Omental fat pad (tissue), 4 donors: ENCODE data around the gene ABCB9. TPM values are rescaled to one million over a fixed set of nuclear protein-coding genes. Genes with fewer than 3 reads are reported as not detected.

Source experiments
- ATAC-seq: fragments of 150-250 bp; one replicate; pipeline ENCODE4 v1.9.1; 2016; ENCODE audit warnings: mild to moderate bottlenecking, moderate library complexity; ENCODE audit not compliant: low FRiP score
- DNase-seq: peaks from one replicate; pipeline ENCODE4 v3.0.0-alpha.2; 2019; ENCODE audit warnings: low spot score
- small RNA-seq: library from RNA; depleted of rRNA; stranded (forward); fragments of <200 nt; gene quantifications from one replicate; pipeline ENCODE3, GENCODE V24; 2016
- total RNA-seq, 4 donors: library from RNA; depleted of rRNA; stranded (reverse); fragments of >200 nt; gene quantifications; one replicate each; pipeline ENCODE4 v1.1.0, GENCODE V29; 2016
- TF ChIP-seq, protein P1 (sequence below), 3 donors: fragments of 450-650 bp; IDR thresholded peaks; one replicate each; pipeline ENCODE4 v1.5.1; 2016 to 2017; ENCODE audit warnings: antibody characterized with exemption in 3 of 3, mild to moderate bottlenecking in 3 of 3, moderate library complexity in 2 of 3

ABCB9 gene
- total RNA-seq, 4 donors from 2014 or later = 1.3 to 4.7 (median 2.7) TPM

DNA sequence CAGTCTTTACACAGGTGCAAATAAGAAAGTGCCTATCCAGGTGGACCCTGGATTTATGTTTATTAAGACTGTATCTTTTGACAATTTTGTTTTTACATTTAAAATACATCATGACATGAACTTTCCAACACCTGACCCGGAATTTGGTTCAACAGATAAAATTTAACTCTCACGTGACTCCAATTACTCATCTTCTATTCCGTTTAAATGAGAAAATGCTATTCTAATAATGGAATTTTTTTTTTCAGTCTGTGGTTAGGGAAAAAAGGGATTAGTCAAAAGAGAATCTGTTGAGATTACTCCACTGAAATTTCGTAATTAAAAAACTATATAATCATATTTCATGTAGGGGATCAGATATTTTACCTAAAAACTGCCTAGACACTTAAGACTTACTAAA is 81.4 kb downstream of the ABCB9 start:
- ATAC-seq (no peak), DNase-seq (no peak)
- TF ChIP-seq, protein P1, sequence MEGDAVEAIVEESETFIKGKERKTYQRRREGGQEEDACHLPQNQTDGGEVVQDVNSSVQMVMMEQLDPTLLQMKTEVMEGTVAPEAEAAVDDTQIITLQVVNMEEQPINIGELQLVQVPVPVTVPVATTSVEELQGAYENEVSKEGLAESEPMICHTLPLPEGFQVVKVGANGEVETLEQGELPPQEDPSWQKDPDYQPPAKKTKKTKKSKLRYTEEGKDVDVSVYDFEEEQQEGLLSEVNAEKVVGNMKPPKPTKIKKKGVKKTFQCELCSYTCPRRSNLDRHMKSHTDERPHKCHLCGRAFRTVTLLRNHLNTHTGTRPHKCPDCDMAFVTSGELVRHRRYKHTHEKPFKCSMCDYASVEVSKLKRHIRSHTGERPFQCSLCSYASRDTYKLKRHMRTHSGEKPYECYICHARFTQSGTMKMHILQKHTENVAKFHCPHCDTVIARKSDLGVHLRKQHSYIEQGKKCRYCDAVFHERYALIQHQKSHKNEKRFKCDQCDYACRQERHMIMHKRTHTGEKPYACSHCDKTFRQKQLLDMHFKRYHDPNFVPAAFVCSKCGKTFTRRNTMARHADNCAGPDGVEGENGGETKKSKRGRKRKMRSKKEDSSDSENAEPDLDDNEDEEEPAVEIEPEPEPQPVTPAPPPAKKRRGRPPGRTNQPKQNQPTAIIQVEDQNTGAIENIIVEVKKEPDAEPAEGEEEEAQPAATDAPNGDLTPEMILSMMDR (IDR thresholded peaks at IDR 0.05) = no peak

DNA sequence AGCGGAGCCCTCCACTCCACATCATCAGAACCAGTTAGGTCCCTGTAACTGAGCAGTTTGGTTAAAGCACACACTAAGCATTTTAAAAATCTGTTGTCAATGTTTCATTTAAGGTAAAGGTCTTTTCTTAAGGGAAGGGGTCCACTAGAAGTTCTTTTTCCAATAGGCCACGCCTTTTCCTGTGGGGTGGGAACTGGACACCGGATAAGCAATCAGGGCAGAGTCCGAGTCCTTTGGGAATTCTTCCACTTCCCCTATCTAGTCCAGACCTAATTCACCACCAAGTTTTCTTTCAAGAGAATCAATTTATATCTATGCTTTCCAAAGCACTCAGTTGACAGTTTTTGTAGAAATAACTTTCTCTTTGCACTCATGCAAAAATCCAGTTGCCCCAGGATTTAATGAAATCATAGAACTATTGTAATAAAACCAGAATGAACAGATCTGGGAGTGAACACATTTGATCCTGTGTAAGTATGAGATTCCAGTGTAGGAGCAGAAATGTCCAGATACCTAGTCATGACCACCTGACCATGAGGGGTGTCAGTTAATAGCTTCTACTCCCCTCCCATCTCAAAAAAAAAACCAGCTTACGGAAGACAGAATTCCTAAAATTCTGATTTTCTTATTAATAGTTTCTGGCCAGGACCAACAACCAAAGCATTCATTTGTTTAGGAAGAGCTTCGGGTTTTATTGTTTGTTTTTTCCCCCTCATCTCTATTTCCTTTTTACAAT is 82.0 kb downstream of the ABCB9 start:
- TF ChIP-seq, protein P1 (IDR thresholded peaks at IDR 0.05) = no peak
- ATAC-seq = no peak
- DNase-seq = no peak

DNA sequence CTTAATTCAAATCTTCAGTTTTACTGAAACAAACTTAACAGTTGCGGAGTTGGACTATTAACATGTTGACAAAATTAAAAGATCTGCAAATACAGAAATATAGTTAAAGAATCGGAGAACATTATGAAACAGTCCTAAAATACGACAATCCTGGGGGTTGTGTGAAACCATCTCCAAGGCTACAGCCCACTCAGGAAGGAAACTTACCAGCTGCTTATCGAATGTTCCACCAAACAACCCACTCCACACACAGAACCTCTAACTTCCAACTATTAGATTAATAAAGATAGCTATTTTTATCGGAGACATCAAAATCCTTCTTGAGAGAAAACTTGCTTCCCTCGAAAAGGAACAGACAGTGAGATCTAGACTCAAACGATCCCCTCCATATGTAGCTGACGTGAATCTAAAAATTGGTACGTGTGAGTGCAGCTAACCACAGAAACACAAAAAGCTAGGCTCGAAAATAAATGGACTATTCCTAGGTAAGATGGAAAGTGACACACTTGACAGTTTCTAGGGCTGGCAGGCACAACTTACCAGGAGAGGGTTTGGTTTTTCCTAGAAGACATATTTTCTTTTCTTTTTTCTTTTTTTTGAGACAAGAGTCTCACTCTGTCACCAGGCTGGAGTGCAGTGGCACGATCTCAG is 83.2 kb downstream of the ABCB9 start:
- no peak for DNase-seq
- TF ChIP-seq, protein P1 (IDR thresholded peaks at IDR 0.05) = no peak

DNA sequence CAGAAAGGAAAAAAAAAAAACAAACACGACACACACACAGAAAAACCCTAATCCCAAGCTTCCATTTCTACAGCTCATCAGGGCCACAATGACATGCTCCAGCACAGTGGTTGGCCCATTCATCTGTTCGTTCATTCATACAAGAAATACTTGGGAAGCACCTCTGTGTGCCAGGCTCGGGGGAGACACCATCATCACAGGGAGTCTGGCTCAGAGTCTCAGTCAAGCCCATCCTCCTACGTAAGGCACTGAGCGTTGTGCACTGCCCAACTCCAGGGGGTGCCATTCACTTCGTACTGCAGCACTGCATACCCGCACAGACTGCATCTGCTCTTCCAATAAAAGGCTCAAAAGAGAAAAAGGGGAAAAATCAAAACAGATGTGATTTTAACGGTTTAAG is 85.6 kb downstream of the ABCB9 start:
- no peak for DNase-seq
- TF ChIP-seq, protein P1 (IDR thresholded peaks at IDR 0.05) = no peak
- peak; percentile 88 for ATAC-seq

More for the DNA sequence above, 83.2 kb downstream of the ABCB9 start:
- no peak for ATAC-seq

- peak; percentile 79 for ATAC-seq
These were observed 86.1 kb downstream of the ABCB9 start for GRCh38 chr12:122880155-122880667.

More at GRCh38 chr12:122880155-122880667, 86.1 kb downstream of the ABCB9 start:
- TF ChIP-seq, protein P1 (IDR thresholded peaks at IDR 0.05) = no peak
- no peak for DNase-seq

Small RNA genes lying within 50 kb of the gene (small RNA-seq; reads per million reads assigned to genes)
- gene ARL6IP4 (not detected), gene MIR4304 (not detected)

Other genes with a start within 250 kb of the ABCB9 start
- 10 to 100 TPM in 1 of 4 donors, 1 to 10 TPM in 3; 1.8 to 23.1 (median 3.5) TPM for gene HCAR3, start 249.7 kb downstream of the ABCB9 start, total RNA-seq
- 10 to 100 TPM in 2 of 4 donors, 1 to 10 TPM in 2; 4.2 to 17.3 (median 9.9) TPM for gene HCAR1, start 235.6 kb downstream of the ABCB9 start, total RNA-seq
- gene DENR, start 213.6 kb downstream of the ABCB9 start, total RNA-seq = 10 to 100 TPM; 18.2 to 26.5 (median 22.2) TPM
- 1 to 10 TPM in 2 of 4 donors, under 1 TPM in 2; 0.72 to 1.4 (median 1.1) TPM for gene CCDC62, start 191.9 kb downstream of the ABCB9 start, total RNA-seq
- 10 to 100 TPM; 11.4 to 65.6 (median 22.2) TPM for gene HIP1R, start 131.0 kb downstream of the ABCB9 start, total RNA-seq
- 10 to 100 TPM; 20.7 to 45.0 (median 35.2) TPM for gene VPS37B, start 70.3 kb downstream of the ABCB9 start, total RNA-seq
- 10 to 100 TPM in 1 of 4 donors, 1 to 10 TPM in 3; 3.1 to 13.9 (median 6.2) TPM for gene OGFOD2, start 8.8 kb upstream of the ABCB9 start, total RNA-seq
- gene ARL6IP4, start 14.2 kb upstream of the ABCB9 start, total RNA-seq = 100 to 1,000 TPM; 146 to 241 (median 189) TPM
- 10 to 100 TPM in 3 of 4 donors, 1 to 10 TPM in 1; 2.8 to 19.5 (median 14.2) TPM for gene PITPNM2, start 184.6 kb upstream of the ABCB9 start, total RNA-seq